HG02840 (cell line): ENCODE results near the gene DMXL2.
"Not testable (repeated sequence)": the region's sequence is repeated elsewhere in the genome, so short reads cannot be mapped to it uniquely, and the experiment has no call there.

Experiments
- ATAC-seq: cut with Tn5 transposase; IDR thresholded peaks from one replicate; pipeline ENCODE4 v1.9.1; 2021; ENCODE audit warnings: mild to moderate bottlenecking, moderate library complexity, moderate number of reproducible peaks; ENCODE audit not compliant: unreplicated experiment, low FRiP score

The DMXL2 gene

DNA sequence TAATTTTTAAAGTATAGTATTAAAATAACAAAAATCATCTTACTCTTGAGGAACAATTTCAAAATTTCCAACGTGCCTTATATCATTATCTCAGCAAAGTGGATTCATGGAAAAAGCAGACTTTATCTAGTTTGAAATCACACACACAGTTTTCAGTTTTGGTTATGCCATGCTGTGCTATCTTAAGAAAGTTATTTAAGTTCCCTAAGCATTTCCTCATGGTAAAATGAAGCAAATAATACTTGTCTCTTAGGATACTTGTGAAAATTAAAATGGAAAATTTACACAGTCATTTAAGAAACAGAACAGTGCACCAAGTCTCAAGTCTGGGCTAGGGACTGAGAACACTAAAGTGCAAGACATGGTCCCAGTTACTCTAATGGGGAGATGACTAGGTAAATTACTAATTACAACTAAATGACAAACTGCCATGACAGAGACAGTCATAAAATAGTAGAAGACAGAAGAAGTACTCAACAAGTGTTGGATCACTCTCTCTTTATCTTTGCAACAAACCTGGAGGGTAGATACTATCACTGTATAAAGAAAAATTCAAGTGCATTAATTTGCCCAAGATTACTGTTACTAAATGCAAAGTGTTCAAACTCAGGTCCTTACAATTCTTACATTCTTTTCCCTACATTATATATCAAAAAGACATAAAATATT, 44.8 kb downstream of the DMXL2 start:
- no peak for ATAC-seq

- no peak for ATAC-seq
Observed at GRCh38 chr15:51576911-51577500, 45.6 kb downstream of the DMXL2 start.

GRCh38 chr15:51576286-51576850, 46.2 kb downstream of the DMXL2 start:
- no peak for ATAC-seq

DNA sequence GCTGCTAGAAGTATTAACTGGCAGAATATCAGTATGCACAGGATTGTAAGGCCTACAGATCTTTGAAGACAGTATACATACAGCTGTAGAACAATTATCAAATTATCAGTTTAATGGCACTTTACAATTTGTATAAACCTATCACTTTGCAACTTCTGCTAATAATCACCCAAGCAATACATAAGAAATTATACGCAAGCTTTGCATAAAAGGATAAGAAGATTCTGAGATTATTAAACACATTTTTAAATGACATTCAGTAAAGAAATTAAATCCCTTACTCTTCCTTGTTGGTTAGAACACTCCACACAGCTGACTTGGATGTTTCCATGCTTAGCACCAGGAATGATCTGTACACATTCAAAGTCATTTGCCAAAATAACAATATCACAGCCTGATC, 46.8 kb downstream of the DMXL2 start:
- ATAC-seq, result no peak

- ATAC-seq, result not testable (repeated sequence)
Observed at GRCh38 chr15:51573352-51573751, 49.2 kb downstream of the DMXL2 start.

GRCh38 chr15:51568939-51569784, 53.4 kb downstream of the DMXL2 start:
- ATAC-seq, result not testable (repeated sequence)

GRCh38 chr15:51561271-51561670, 61.3 kb downstream of the DMXL2 start:
- no peak for ATAC-seq

GRCh38 chr15:51558876-51559275, 63.7 kb downstream of the DMXL2 start:
- ATAC-seq, result no peak

- no peak for ATAC-seq
Observed at GRCh38 chr15:51558411-51558810, 64.2 kb downstream of the DMXL2 start.

DNA sequence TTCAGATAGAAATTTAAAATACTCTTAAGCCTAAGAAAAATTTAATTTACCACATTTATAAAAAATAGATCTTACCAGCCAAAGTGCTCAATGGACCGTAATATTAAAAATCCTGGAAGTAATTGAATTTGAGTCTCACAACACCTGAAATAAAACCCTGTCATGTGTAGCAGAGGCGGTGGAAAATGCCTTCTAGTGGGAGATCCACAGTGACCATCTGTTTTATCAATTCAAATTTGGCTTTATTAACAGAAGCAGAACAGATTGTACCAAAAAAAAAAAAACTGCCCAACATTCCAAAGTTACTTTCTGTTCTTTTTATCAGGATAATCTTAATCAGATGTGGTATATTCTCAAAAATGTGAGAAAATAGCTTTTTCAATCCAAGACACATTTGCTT, 71.7 kb downstream of the DMXL2 start:
- ATAC-seq, result no peak

DNA sequence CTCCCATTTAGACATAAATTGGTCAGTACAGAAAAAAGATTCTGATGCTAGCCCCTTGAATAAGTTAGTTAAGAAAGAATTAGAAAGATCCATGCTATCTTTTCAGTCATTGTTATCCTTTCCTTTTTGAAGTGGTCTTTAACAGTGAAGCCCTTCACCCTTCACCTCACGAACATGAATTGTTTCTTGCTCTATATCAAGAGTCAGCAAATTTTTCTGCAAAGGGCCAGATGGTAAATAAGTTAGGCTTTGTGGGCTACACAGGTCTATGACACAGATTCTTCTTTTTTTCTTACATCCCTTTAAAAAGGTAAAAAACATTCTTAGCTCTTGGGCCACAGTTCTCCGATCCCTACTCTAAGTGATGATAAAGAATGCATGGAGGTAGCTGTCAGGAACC, 74.9 kb downstream of the DMXL2 start:
- ATAC-seq, result no peak

GRCh38 chr15:51536965-51537574, 85.5 kb downstream of the DMXL2 start:
- ATAC-seq, result no peak

- no peak for ATAC-seq
Observed at GRCh38 chr15:51533672-51534398, 88.7 kb downstream of the DMXL2 start.

DNA sequence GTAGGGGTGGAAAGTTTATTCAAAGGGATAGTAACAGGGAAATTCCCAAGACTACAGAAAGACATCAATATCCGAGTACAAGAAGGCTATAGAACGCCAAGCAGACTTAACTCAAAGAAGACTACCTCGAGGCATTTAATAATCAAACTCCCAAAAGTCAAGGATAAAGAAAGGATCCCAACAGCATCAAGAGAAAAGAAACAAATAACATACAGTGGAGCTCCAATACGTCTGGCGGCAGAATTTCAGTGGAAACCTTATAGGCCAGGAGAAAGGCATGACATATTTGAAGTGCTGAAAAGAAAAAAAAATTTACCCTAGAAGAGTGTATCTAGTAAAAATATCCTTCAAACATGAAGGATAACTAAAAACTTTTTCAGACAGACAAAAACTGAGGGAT, 95.6 kb downstream of the DMXL2 start:
- no peak for ATAC-seq

GRCh38 chr15:51524376-51524775, 98.2 kb downstream of the DMXL2 start:
- ATAC-seq, result no peak

GRCh38 chr15:51516291-51516690, 106.3 kb downstream of the DMXL2 start:
- no peak for ATAC-seq

DNA sequence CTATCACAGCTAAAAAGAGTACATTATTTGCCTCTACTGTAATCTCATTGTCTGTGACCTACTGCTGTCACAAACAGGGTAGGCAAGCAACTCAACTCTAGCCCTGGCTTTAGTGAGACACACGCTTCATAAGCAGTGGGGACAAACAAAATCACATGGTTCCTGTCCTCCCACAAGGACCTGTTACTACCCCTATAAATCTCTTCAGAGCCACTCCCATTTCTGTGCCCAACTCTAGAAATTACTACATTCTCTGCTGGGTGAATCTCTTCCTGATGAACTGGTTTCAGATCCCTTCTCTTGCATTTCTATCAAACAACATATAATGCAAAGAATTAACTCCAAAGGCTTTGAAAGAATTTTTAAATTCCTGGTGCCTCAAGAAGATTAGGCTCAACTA, 117.3 kb downstream of the DMXL2 start:
- no peak for ATAC-seq

GRCh38 chr15:51503003-51503402, 119.6 kb downstream of the DMXL2 start:
- ATAC-seq, result no peak

DNA sequence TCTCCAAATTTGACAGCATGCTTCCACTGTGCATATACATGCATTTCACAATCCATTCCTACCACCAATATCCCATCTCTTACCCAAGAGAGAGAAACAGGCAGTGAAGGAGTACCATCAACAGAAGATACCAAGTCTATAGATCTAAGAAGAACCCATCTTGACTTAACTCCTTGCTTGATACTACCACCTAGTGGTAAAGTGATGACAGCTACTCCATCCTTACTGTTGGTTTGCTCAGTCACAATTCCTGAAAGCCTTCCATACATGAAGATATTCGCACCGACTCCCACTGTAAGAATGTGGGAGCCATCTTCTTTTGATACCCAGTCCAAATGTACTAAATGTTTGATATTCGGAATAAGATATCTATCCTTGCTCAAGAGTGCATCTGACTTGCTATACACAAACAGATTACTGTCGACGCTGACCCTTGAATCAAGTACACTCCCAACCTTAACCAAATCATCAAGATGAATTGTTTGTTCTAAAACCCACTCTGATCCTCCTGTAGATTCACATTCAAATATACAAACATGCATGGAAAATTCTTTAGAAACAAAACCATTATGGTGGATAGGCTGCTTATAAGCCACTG, 123.1 kb downstream of the DMXL2 start:
- ATAC-seq, result no peak

DNA sequence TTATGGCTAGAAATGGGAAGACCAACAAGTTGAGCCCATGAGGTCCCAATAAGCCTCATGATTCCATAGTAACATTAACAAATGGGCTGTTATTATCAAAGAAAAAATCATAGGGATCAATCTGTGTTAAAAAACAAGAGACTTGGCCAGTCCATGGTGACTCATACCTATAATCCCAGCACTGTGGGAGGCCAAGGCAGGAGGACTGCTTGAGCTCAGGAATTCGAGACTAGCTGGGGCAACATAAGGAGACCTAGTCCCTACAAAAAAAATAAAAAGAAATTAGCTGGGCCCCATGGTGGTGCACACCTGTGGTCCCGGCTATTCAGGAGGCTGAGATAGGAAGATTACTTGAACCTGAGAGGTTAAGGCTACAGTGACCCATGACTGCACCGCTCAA, 124.8 kb downstream of the DMXL2 start:
- ATAC-seq, result no peak
